Colonic mucosa (tissue), 4 donors: ENCODE data around the gene GRIA1. TPM values are rescaled to one million over a fixed set of nuclear protein-coding genes. Genes with fewer than 3 reads are reported as not detected.

Experiments used
- DNase-seq: peaks from one replicate; pipeline ENCODE4 v3.0.0-alpha.2; 2020
- H3K27ac ChIP-seq: fragments of 200-600 bp; one replicate; pipeline ENCODE4 v1.8.0; 2021
- H3K27me3 ChIP-seq: fragments of 200-600 bp; one replicate; pipeline ENCODE4 v1.8.0; 2021
- H3K36me3 ChIP-seq: fragments of 200-600 bp; one replicate; pipeline ENCODE4 v1.8.0; 2021
- H3K4me1 ChIP-seq: fragments of 200-600 bp; one replicate; pipeline ENCODE4 v1.8.0; 2021; ENCODE audit warnings: mild to moderate bottlenecking
- H3K4me3 ChIP-seq: fragments of 200-600 bp; one replicate; pipeline ENCODE4 v1.8.0; 2021
- H3K9ac ChIP-seq, 2 donors: one replicate each; pipeline ENCODE4 v1.7.0; 2013; ENCODE audit warnings: control low read depth in 2 of 2, low read depth in 2 of 2, low read length in 2 of 2
- H3K9me3 ChIP-seq: fragments of 200-600 bp; one replicate; pipeline ENCODE4 v1.8.0; 2021
- intact Hi-C: fragments of 100-400 bp; cut with DNase I; formaldehyde crosslinking; loops from one replicate; pipeline ENCODE4 v1.14.1; 2022
- total RNA-seq, 2 donors: library from RNA; stranded (reverse); fragmentation: NEBNext Ultra II Directional in 1 of 2; extraction: Animal tissue kit (Norgen Biotek cat#: 25700) in 1 of 2; gene quantifications; one replicate each; pipeline ENCODE4 v1.2.1, GENCODE V29; 2021
- TF ChIP-seq, protein P1 (sequence below): fragments of 200-600 bp; IDR thresholded peaks from one replicate; pipeline ENCODE4 v1.8.0; 2022; ENCODE audit warnings: antibody characterized with exemption, mild to moderate bottlenecking
- donor health status: healthy.
- donor health status: DM: no; HTN: no; CAD: no.
- donor health status: DM: no; HTN: no; CAD: no.

The GRIA1 gene
- total RNA-seq, 2 donors from 2014 or later: 0.48 TPM; not detected in 1

DNA sequence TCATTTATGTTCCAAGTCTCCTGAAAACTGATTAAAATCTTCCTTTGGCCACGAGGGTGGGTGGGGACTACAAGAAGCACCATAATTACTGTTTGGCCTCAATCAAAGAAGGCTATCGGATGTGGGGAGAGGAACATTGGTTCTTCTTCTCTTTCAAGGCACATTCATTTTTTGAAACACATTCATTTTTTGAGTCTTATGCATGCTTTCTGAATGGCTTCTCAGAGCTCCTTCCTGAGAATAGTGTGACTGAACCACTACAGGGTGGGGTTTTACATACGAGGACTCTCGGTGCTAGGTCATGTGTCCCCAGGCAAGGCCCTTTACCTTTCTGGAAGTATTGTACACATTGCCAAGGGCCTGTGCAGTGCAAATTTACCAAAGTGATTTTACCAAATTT, 7.0 kb upstream of the GRIA1 start:
- TF ChIP-seq, protein P1, sequence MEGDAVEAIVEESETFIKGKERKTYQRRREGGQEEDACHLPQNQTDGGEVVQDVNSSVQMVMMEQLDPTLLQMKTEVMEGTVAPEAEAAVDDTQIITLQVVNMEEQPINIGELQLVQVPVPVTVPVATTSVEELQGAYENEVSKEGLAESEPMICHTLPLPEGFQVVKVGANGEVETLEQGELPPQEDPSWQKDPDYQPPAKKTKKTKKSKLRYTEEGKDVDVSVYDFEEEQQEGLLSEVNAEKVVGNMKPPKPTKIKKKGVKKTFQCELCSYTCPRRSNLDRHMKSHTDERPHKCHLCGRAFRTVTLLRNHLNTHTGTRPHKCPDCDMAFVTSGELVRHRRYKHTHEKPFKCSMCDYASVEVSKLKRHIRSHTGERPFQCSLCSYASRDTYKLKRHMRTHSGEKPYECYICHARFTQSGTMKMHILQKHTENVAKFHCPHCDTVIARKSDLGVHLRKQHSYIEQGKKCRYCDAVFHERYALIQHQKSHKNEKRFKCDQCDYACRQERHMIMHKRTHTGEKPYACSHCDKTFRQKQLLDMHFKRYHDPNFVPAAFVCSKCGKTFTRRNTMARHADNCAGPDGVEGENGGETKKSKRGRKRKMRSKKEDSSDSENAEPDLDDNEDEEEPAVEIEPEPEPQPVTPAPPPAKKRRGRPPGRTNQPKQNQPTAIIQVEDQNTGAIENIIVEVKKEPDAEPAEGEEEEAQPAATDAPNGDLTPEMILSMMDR: no peak
- H3K4me3 ChIP-seq: no peak overlapping the region
- intact Hi-C loops: no loop called here

DNA sequence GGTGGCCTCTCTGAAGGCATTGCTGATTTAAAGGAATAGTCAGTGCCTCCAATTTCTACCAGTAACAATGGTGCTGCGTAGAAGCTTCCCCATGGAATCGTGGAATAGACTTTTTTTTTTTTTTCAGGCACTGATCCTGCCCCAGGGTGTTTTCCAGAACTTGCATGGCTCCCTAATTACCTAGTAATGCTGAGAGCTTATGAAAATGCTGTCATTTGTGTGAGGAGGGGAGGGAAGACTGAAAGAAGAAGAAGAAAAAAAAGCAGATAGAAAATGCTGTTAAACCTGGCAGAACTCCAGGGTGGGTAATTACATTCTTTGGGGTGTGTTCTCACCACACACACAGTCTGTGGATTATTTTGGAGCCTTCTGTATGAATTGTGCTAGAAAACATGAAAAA, 4.8 kb upstream of the GRIA1 start:
- Histone ChIP-seq H3K36me3 (no peaks in the 10 kb centered on the region), H3K9ac (no peak overlapping the region), H3K27me3 (no peaks in the 10 kb centered on the region), H3K9me3 (no peaks in the 10 kb centered on the region), H3K4me3 (no peak overlapping the region), H3K4me1 (no peaks in the 10 kb centered on the region), H3K27ac (no peak overlapping the region)
- no peak for DNase-seq
- TF ChIP-seq, protein P1: no peak
- intact Hi-C loops: no loop called here

More for the DNA sequence above, 7.0 kb upstream of the GRIA1 start:
- no peaks in the 10 kb centered on the region for H3K36me3 ChIP-seq
- no peaks in the 10 kb centered on the region for H3K27me3 ChIP-seq
- no peaks in the 10 kb centered on the region for H3K9me3 ChIP-seq
- H3K9ac ChIP-seq: no peak overlapping the region
- no peak for DNase-seq
- H3K4me1 ChIP-seq: no peaks in the 10 kb centered on the region
- H3K27ac ChIP-seq: no peak overlapping the region

DNA sequence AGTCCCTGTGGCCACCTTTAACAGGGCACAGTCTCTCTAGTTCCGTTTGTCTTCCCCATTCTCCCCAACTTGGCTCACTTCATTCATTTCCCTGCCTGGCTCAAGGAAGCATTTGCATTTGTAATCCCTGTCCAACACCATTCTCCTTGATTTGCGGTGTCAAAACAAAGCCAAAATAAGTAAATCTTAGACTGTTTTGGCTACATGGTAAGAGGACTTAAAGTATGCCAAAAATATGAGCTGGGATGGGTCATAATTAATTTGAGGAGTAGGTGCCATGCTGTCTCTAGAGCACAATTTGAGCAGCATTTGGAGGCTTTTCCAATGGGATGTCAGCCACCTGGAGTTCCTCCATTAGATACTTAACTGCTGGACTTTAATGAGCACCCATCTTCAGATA, 3.7 kb upstream of the GRIA1 start:
- no peak for DNase-seq
- TF ChIP-seq, protein P1: no peak
- Histone ChIP-seq H3K27me3 (no peaks in the 10 kb centered on the region), H3K27ac (no peak overlapping the region), H3K4me1 (no peaks in the 10 kb centered on the region), H3K4me3 (no peak overlapping the region), H3K36me3 (no peaks in the 10 kb centered on the region), H3K9me3 (no peaks in the 10 kb centered on the region), H3K9ac (no peak overlapping the region)
- intact Hi-C loops: no loop called here

DNA sequence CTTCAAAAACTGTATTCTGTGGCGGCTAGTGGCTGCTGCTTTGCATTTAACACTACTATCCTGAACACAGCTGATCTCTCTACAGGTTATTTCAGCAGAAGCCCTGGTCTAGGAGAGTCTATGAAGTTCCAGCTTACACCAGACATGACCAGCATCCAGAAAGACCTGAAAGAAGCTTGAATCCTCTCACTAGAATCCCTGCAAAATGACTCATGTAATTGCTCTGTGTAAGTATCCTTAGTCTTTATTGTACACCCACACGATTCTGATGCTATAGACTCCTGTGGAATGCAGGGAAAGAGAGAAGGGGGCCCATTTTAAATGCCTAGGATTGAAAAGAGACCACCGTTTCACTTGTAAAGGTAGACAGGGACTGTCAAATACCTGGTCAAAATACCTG, 859 bp upstream of the GRIA1 start:
- intact Hi-C loops: no loop called here
- H3K27me3 ChIP-seq: no peaks in the 10 kb centered on the region
- TF ChIP-seq, protein P1: no peak

DNA sequence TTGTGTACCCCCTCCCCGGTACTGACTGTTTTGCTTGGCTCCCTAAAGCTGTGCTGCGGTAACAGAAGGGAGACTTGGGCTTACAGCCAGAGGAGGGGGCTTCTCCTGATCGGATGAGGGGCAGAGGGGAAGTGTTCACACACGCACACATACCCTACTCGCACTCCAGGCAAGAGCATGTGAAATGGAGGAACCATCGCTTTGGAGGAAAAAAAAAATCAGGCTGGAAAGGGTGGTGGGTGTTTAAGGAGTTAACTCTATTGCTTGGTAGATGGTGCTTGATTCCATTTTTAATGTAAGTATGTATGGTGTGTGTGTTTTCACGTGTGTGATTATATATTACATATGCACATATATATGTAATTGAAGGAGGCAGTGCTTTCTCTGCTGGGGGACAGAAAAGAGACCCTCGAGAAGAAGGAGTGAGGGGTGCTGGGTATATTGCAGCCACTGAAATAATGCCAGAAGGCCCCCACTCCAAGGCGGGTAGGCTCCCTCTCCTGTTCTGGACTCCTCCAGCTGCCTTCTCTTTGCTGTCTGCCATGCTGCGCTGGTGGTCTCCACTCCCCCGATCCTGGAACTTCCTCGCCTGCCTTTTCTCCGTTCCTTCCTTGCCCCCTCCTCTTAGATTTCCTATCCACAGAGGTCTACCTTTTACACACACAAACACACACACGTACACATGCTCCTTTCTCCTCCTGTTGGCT, 721 bp downstream of the GRIA1 start:
- Histone ChIP-seq H3K27ac (no peak overlapping the region), H3K9me3 (no peaks in the 10 kb centered on the region), H3K27me3 (no peaks in the 10 kb centered on the region), H3K36me3 (no peaks in the 10 kb centered on the region), H3K4me3 (no peak overlapping the region), H3K9ac (no peak overlapping the region), H3K4me1 (no peaks in the 10 kb centered on the region)
- no peak for DNase-seq
- intact Hi-C loops: no loop called here
- TF ChIP-seq, protein P1: no peak

More for the DNA sequence above, 859 bp upstream of the GRIA1 start:
- no peaks in the 10 kb centered on the region for H3K9me3 ChIP-seq
- no peak overlapping the region for H3K9ac ChIP-seq
- H3K36me3 ChIP-seq: no peaks in the 10 kb centered on the region
- H3K27ac ChIP-seq: no peak overlapping the region
- no peak overlapping the region for H3K4me3 ChIP-seq
- no peaks in the 10 kb centered on the region for H3K4me1 ChIP-seq
- no peak for DNase-seq
